H9 (cell line): ENCODE data around the gene PTPN7. TPM values are rescaled to one million over a fixed set of nuclear protein-coding genes. Genes with fewer than 3 reads are reported as not detected.

Experiments used
- DNase-seq: peaks from one replicate; pipeline ENCODE4 v3.0.0-alpha.2; 2017
- H2AFZ ChIP-seq: one replicate; pipeline ENCODE4 v1.6.1; 2013; ENCODE audit warnings: mild to moderate bottlenecking, low read length, control low read depth, moderate library complexity
- H2AK5ac ChIP-seq: 2 replicates; pipeline ENCODE4 v1.6.1; 2013; ENCODE audit warnings: low read length, control low read depth, mixed read lengths; ENCODE audit not compliant: insufficient read length
- H2BK120ac ChIP-seq: one replicate; pipeline ENCODE4 v1.6.1; 2013; ENCODE audit warnings: low read depth, mild to moderate bottlenecking, low read length, control low read depth, inconsistent platforms; ENCODE audit not compliant: poor library complexity, severe bottlenecking
- H2BK12ac ChIP-seq: 2 replicates; pipeline ENCODE4 v1.6.1; 2013; ENCODE audit warnings: low read length, control low read depth, mixed read lengths, low read depth; ENCODE audit not compliant: insufficient read length
- H2BK15ac ChIP-seq: 2 replicates; pipeline ENCODE4 v1.6.1; 2013; ENCODE audit warnings: low read depth, low read length, control low read depth
- H2BK20ac ChIP-seq: one replicate; pipeline ENCODE4 v1.6.1; 2013; ENCODE audit warnings: low read depth, mild to moderate bottlenecking, low read length, control low read depth, inconsistent platforms; ENCODE audit not compliant: poor library complexity, severe bottlenecking
- H2BK5ac ChIP-seq: 2 replicates; pipeline ENCODE4 v1.6.1; 2013; ENCODE audit warnings: low read length, control low read depth, mixed read lengths; ENCODE audit not compliant: insufficient read length
- H3K14ac ChIP-seq: 2 replicates; pipeline ENCODE4 v1.6.1; 2013; ENCODE audit warnings: low read length, control low read depth; ENCODE audit not compliant: insufficient read depth
- H3K18ac ChIP-seq: 2 replicates; pipeline ENCODE4 v1.6.1; 2013; ENCODE audit warnings: low read depth, mild to moderate bottlenecking, mixed read lengths, low read length, control low read depth; ENCODE audit not compliant: insufficient read length
- H3K23ac ChIP-seq: 2 replicates; pipeline ENCODE4 v1.6.1; 2013; ENCODE audit warnings: low read length, control low read depth, mixed read lengths, low read depth; ENCODE audit not compliant: insufficient read length
- H3K23me2 ChIP-seq: 2 replicates; pipeline ENCODE4 v1.6.1; 2013; ENCODE audit warnings: low read depth, mild to moderate bottlenecking, mixed read lengths, low read length, control low read depth; ENCODE audit not compliant: insufficient read length, poor library complexity, severe bottlenecking
- H3K27ac ChIP-seq: 2 replicates; pipeline ENCODE4 v1.5.1; 2013; ENCODE audit warnings: low read length, control low read depth, mixed read lengths, low read depth; ENCODE audit not compliant: insufficient read length
- H3K27me3 ChIP-seq: 2 replicates; pipeline ENCODE4 v1.6.1; 2013; ENCODE audit warnings: low read length, control low read depth, inconsistent platforms; ENCODE audit not compliant: insufficient read depth
- H3K4ac ChIP-seq: 2 replicates; pipeline ENCODE4 v1.6.1; 2013; ENCODE audit warnings: low read depth, mild to moderate bottlenecking, control low read depth, inconsistent platforms, low read length, moderate library complexity
- H3K4me1 ChIP-seq: 2 replicates; pipeline ENCODE4 v1.6.1; 2013; ENCODE audit warnings: low read length, control low read depth, inconsistent platforms; ENCODE audit not compliant: insufficient read depth
- H3K4me2 ChIP-seq: 2 replicates; pipeline ENCODE4 v1.6.1; 2013; ENCODE audit warnings: low read length, control low read depth, mixed read lengths; ENCODE audit not compliant: insufficient read length, insufficient read depth
- H3K56ac ChIP-seq: 2 replicates; pipeline ENCODE4 v1.6.1; 2013; ENCODE audit warnings: low read depth, mild to moderate bottlenecking, mixed read lengths, low read length, control low read depth; ENCODE audit not compliant: insufficient read length
- H3K79me1 ChIP-seq: 2 replicates; pipeline ENCODE4 v1.6.1; 2013; ENCODE audit warnings: low read depth, mild to moderate bottlenecking, moderate library complexity, low read length, control low read depth, inconsistent platforms; ENCODE audit not compliant: insufficient read depth, poor library complexity, severe bottlenecking
- H3K79me2 ChIP-seq: 2 replicates; pipeline ENCODE4 v1.6.1; 2013; ENCODE audit warnings: low read length, control low read depth, inconsistent platforms; ENCODE audit not compliant: insufficient read depth
- H3K9ac ChIP-seq: 2 replicates; pipeline ENCODE4 v1.6.1; 2013; ENCODE audit warnings: low read length, control low read depth, mixed read lengths; ENCODE audit not compliant: insufficient read length; ENCODE audit errors: extremely low read depth
- H3K9me3 ChIP-seq: one replicate; pipeline ENCODE4 v1.6.1; 2013; ENCODE audit warnings: low read depth, low read length, inconsistent platforms; ENCODE audit not compliant: control insufficient read depth
- H3T11ph ChIP-seq: one replicate; pipeline ENCODE4 v1.6.1; 2013; ENCODE audit warnings: mild to moderate bottlenecking, low read length, control low read depth, inconsistent platforms
- H4K20me1 ChIP-seq: one replicate; pipeline ENCODE4 v1.6.1; 2013; ENCODE audit not compliant: control insufficient read depth, insufficient read length, insufficient read depth
- H4K5ac ChIP-seq: 2 replicates; pipeline ENCODE4 v1.6.1; 2013; ENCODE audit warnings: low read depth, mild to moderate bottlenecking, mixed read lengths, low read length, control low read depth; ENCODE audit not compliant: insufficient read length
- H4K8ac ChIP-seq: replicated peaks from 2 replicates; pipeline ENCODE4 v1.6.1; 2013; ENCODE audit warnings: low read length, control low read depth, mixed read lengths, low read depth; ENCODE audit not compliant: insufficient read length
- H4K91ac ChIP-seq: 2 replicates; pipeline ENCODE4 v1.6.1; 2013; ENCODE audit warnings: low read depth, mild to moderate bottlenecking, moderate library complexity, mixed read lengths, low read length, control low read depth; ENCODE audit not compliant: insufficient read length
- H3K27ac Mint-ChIP-seq, 3 experiments: 2 replicates in 2 of 3; 3 replicates in 1 of 3; pipeline ENCODE4 v1.8.0; 2020 to 2021; ENCODE audit warnings: mixed read lengths in 3 of 3, mild to moderate bottlenecking in 1 of 3, moderate library complexity in 1 of 3
- H3K27me3 Mint-ChIP-seq: 2 replicates; pipeline ENCODE4 v1.8.0; 2021; ENCODE audit warnings: low read depth, mild to moderate bottlenecking, moderate library complexity, mixed read lengths
- H3K36me3 Mint-ChIP-seq, 3 experiments: 2 replicates in 2 of 3; 3 replicates in 1 of 3; pipeline ENCODE4 v1.8.0; 2020 to 2021; ENCODE audit warnings: low read depth in 3 of 3, mixed read lengths in 3 of 3; ENCODE audit not compliant: insufficient read depth in 1 of 3
- H3K4me1 Mint-ChIP-seq, 2 experiments: 2 replicates each; pipeline ENCODE4 v1.8.0; 2020; ENCODE audit warnings: mixed read lengths in 2 of 2
- H3K4me3 Mint-ChIP-seq, 2 experiments: 2 replicates in 1 of 2; 3 replicates in 1 of 2; pipeline ENCODE4 v1.8.0; 2020 to 2021; ENCODE audit warnings: mild to moderate bottlenecking in 2 of 2, mixed read lengths in 2 of 2, moderate library complexity in 1 of 2
- H3K9me3 Mint-ChIP-seq, 2 experiments: 2 replicates in 1 of 2; 3 replicates in 1 of 2; pipeline ENCODE4 v1.8.0; 2020; ENCODE audit warnings: mild to moderate bottlenecking in 2 of 2, mixed read lengths in 2 of 2, moderate library complexity in 1 of 2
- CTCF ChIP-seq: fragments of 200-600 bp; sonication (generic); conservative IDR thresholded peaks from 3 replicates; pipeline ENCODE4 v1.8.0; 2021; ENCODE audit warnings: antibody characterized with exemption, mild to moderate bottlenecking
- WGBS: extraction: QIAGEN DNeasy Blood & Tissue Kit; methylation state at CpG from one replicate; pipeline ENCODE4 v1.1.7; 2013; ENCODE audit warnings: missing lambda C conversion rate, low lambda C conversion rate, mixed read lengths; ENCODE audit not compliant: insufficient read length; ENCODE audit errors: extremely low coverage; 5-methylcytosine and 5-hydroxymethylcytosine counted together
- total RNA-seq: library from RNA; stranded (reverse); gene quantifications from 2 replicates; pipeline ENCODE4 v1.2.1, GENCODE V29; 2021

The PTPN7 gene
- total RNA-seq, 1 experiment from 2014 or later: 0.72 TPM

GRCh38 chr1:202205523-202206190, 45.3 kb upstream of the PTPN7 start:
- Histone ChIP-seq H3K14ac (no peak overlapping the region), H2AFZ (no peak overlapping the region), H2BK5ac (no peak overlapping the region), H3K18ac (no peak overlapping the region), H3K56ac (no peak overlapping the region), H3K4me2 (no peak overlapping the region), H2AK5ac (no peak overlapping the region), H3T11ph (no peak overlapping the region), H3K9me3 (no peaks in the 10 kb centered on the region), H3K27me3 (no peaks in the 10 kb centered on the region), H3K79me1 (no peaks in the 10 kb centered on the region), H3K4me1 (no peaks in the 10 kb centered on the region), H3K4ac (no peak overlapping the region), H2BK12ac (no peak overlapping the region), H4K20me1 (no peaks in the 10 kb centered on the region), H4K5ac (no peak overlapping the region), H2BK20ac (no peak overlapping the region), H2BK15ac (no peak overlapping the region), H3K9ac (no peak overlapping the region), H3K23me2 (no peaks in the 10 kb centered on the region), H3K27ac (no peak overlapping the region), H3K23ac (no peak overlapping the region), H4K8ac (no peak overlapping the region), H3K79me2 (no peaks in the 10 kb centered on the region), H2BK120ac (no peak overlapping the region), H4K91ac (no peak overlapping the region)
- Mint-ChIP-seq H3K27ac (no peak overlapping the region), H3K27me3 (peaks cover 2% of the 10 kb centered on the region; the same call in 1 of the 2 replicates), H3K9me3 (no peaks in the 10 kb centered on the region), H3K36me3 (no peaks in the 10 kb centered on the region), H3K4me3 (no peak overlapping the region), H3K4me1 (peaks cover 3 to 13% of the 10 kb centered on the region in 2 experiments; a peak in 3 of 4 replicates)
- 98% methylated on average over 3 of the region's 5 CpGs for WGBS
- peak; percentile 61 for TF ChIP-seq CTCF
- peak; percentile 69 for DNase-seq
